Measurements from ENCODE around the gene GDF10. TPM values are rescaled to one million over a fixed set of nuclear protein-coding genes. Genes with fewer than 3 reads are reported as not detected.
A peak's percentile ranks its signal among the peaks of the same experiment; 100 is the strongest.

GDF10 gene
- total and polyA plus RNA-seq, 9 of the 15 experiments (the other 6 are each of a cell fraction or from before 2014, with no cell fraction given) = 0.03 to 0.20 (median 0.11) TPM; not detected in 6

GRCh38 chr10:47260505-47261111 is 39.4 kb upstream of the GDF10 start (continued):
- TF ChIP-seq CAMTA2 (CRISPR knock-in tag; conservative IDR thresholded peaks at IDR 0.05) (no peak), HNRNPUL1 (IDR thresholded peaks at IDR 0.05; ENCODE audit: low read length) (no peak), EP300 (IDR thresholded peaks at IDR 0.05; ENCODE audit: low read length) (peak; percentile 8; the same call in 1 of the 2 replicates), HBP1 (CRISPR knock-in tag; IDR thresholded peaks at IDR 0.05) (no peak), C11orf30 (IDR thresholded peaks at IDR 0.05; ENCODE audit: low read depth) (peak; percentile 56), TEAD4 (IDR thresholded peaks at IDR 0.05; ENCODE audit: low read length) (0 out of 2 replicates have a peak, but pooled peaks have one; percentile 28), TEAD4 (CRISPR knock-in tag; IDR thresholded peaks at IDR 0.05; ENCODE audit: borderline replicate concordance) (no peak), CTBP1 (IDR thresholded peaks at IDR 0.05; ENCODE audit: borderline replicate concordance) (peak; percentile 55; the same call in 1 of the 2 replicates), RBM39 (optimal IDR thresholded peaks at IDR 0.05; ENCODE audit: low read depth, low read length) (no peak), ETS1 (conservative IDR thresholded peaks at IDR 0.05; ENCODE audit: control insufficient read depth, low read depth, low read length) (no peak), NUFIP1 (IDR thresholded peaks at IDR 0.05; ENCODE audit: partially characterized antibody) (no peak), TFAM (CRISPR knock-in tag; conservative IDR thresholded peaks at IDR 0.05) (no peak), VEZF1 (CRISPR knock-in tag; IDR thresholded peaks at IDR 0.05) (0 out of 2 replicates have a peak, but pooled peaks have one; percentile 23), GTF2B (IDR thresholded peaks at IDR 0.05; ENCODE audit: extremely low read depth, insufficient read length) (no peak), SMC3 (conservative IDR thresholded peaks at IDR 0.05; ENCODE audit: insufficient read depth, low read depth, low read length) (0 out of 2 replicates have a peak, but pooled peaks have one; percentile 36), SOX6 (IDR thresholded peaks at IDR 0.05) (no peak), EHMT2 (IDR thresholded peaks at IDR 0.05) (0 out of 2 replicates have a peak, but pooled peaks have one; percentile 13), CUX1 (CRISPR knock-in tag; IDR thresholded peaks at IDR 0.05) (no peak), PRMT5 (CRISPR knock-in tag; IDR thresholded peaks at IDR 0.05) (no peak), HDGF (IDR thresholded peaks at IDR 0.05) (no peak)

Measured in K562 (cell line).